WERI-Rb-1 (cell line): ENCODE measurements around the gene TMEFF1.

Source experiments
- DNase-seq: peaks from one replicate; pipeline ENCODE4 v3.0.0-alpha.2; 2020
- H3K27ac ChIP-seq: fragments of 250-450 bp; sonication (Bioruptor Pico); 2 replicates; pipeline ENCODE4 v1.5.1; 2020; ENCODE audit warnings: mild to moderate bottlenecking, moderate library complexity
- H3K27me3 ChIP-seq: fragments of 250-450 bp; sonication (Bioruptor Pico); 2 replicates; pipeline ENCODE4 v1.5.1; 2021; ENCODE audit warnings: mild to moderate bottlenecking, low read depth, moderate library complexity; ENCODE audit not compliant: insufficient read depth, severe bottlenecking
- H3K36me3 ChIP-seq: fragments of 250-450 bp; sonication (Bioruptor Pico); 2 replicates; pipeline ENCODE4 v1.5.1; 2020; ENCODE audit warnings: mild to moderate bottlenecking, moderate library complexity
- H3K4me3 ChIP-seq: 2 replicates; pipeline ENCODE4 v1.5.1; 2011; ENCODE audit warnings: low read depth, mild to moderate bottlenecking, control low read depth, low read length
- H3K9me3 ChIP-seq: fragments of 250-450 bp; sonication (Bioruptor Pico); 2 replicates; pipeline ENCODE4 v1.5.1; 2021; ENCODE audit warnings: mild to moderate bottlenecking, moderate library complexity; ENCODE audit not compliant: severe bottlenecking
- TF ChIP-seq, protein P1 (sequence below): IDR thresholded peaks from 2 replicates; pipeline ENCODE4 v1.5.1; 2011; ENCODE audit warnings: low read depth, mild to moderate bottlenecking, control low read depth, inconsistent platforms, low read length

TMEFF1 gene

DNA sequence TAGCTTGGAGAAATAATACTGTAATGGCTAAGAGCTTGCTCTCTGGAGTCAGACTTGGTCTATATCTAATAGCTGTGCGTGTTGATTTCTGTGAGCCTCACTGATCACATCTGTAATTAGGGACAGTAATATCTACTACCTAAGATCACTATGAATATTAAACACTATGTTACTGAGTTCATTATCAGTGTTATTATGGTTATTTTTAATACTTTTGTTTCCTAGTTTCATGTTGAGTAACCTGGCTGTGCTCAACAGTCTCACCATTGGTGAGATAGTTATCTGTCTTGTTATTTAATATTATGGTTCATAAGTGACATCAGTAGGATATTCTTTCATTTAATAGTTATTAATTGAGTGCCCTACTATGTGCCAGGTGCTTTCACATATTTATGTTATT lies 82.5 kb downstream of the TMEFF1 start:
- Histone ChIP-seq H3K27ac (no peak overlapping the region), H3K9me3 (no peaks in the 10 kb centered on the region), H3K36me3 (peaks cover 55% of the 10 kb centered on the region), H3K27me3 (no peaks in the 10 kb centered on the region), H3K4me3 (no peak overlapping the region)
- no peak for DNase-seq
- TF ChIP-seq, protein P1, sequence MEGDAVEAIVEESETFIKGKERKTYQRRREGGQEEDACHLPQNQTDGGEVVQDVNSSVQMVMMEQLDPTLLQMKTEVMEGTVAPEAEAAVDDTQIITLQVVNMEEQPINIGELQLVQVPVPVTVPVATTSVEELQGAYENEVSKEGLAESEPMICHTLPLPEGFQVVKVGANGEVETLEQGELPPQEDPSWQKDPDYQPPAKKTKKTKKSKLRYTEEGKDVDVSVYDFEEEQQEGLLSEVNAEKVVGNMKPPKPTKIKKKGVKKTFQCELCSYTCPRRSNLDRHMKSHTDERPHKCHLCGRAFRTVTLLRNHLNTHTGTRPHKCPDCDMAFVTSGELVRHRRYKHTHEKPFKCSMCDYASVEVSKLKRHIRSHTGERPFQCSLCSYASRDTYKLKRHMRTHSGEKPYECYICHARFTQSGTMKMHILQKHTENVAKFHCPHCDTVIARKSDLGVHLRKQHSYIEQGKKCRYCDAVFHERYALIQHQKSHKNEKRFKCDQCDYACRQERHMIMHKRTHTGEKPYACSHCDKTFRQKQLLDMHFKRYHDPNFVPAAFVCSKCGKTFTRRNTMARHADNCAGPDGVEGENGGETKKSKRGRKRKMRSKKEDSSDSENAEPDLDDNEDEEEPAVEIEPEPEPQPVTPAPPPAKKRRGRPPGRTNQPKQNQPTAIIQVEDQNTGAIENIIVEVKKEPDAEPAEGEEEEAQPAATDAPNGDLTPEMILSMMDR, result no peak

DNA sequence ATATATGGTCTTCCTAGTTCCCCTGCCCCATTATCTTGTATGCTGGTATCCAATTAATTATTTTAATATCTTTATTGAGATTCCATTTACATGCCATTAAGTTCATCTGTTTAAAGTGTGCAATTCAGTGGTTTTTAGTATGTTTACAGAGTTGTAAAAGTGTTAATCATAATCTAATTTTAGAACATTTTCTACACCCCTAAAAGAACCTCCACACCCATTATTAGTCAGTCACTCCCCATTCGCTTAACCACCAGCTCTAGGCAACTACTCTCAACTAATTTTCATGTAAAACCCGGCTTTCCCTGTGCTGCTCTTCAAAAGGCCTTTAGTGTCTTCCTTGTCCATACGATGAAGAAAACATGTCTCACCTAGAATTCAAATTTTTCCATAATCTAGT lies 84.1 kb downstream of the TMEFF1 start:
- H3K36me3 ChIP-seq, result peaks cover 49% of the 10 kb centered on the region
- TF ChIP-seq, protein P1, result no peak
- H3K27ac ChIP-seq, result no peak overlapping the region
- no peak overlapping the region for H3K4me3 ChIP-seq
- H3K27me3 ChIP-seq, result no peaks in the 10 kb centered on the region
- DNase-seq, result no peak
- H3K9me3 ChIP-seq, result no peaks in the 10 kb centered on the region

DNA sequence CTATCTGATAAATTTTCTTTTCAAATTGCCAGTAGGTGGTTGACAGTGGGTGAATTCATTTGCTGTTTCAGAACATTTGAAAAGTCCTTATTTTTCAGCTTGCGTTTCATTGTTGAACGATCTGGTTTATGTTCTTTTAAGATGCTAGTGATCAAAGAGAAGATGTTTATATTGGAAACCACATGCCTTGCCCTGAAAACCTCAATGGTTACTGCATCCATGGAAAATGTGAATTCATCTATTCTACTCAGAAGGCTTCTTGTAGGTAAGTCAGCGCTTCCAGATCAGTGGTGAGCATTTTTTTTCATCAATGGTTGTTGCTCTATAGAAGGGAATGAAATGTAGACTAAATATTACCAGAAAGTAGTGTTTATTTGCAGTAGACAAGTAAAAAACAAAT lies 88.3 kb downstream of the TMEFF1 start:
- TF ChIP-seq, protein P1, result no peak
- no peaks in the 10 kb centered on the region for H3K9me3 ChIP-seq
- no peak overlapping the region for H3K4me3 ChIP-seq
- H3K36me3 ChIP-seq, result peaks cover 51% of the 10 kb centered on the region
- H3K27ac ChIP-seq, result no peak overlapping the region
- no peak for DNase-seq
- no peaks in the 10 kb centered on the region for H3K27me3 ChIP-seq

DNA sequence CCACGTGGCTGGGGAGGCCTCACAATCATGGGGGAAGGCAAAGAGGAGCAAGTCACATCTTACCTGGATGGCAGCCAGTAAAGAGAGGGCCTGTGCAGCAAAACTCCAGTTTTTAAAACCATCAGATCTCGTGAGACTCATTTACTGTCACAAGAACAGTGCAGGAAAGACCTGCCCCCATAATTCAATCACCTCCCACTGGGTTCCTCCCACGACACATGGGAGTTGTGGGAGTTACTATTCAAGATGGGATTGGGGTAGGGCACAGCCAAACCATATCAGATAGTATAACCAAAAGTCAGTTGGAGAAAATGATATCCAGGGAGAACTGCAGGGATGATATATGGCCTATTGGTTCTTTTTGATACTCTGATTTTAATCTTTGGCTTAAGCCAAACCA lies 94.9 kb downstream of the TMEFF1 start:
- peaks cover 39% of the 10 kb centered on the region for H3K36me3 ChIP-seq
- H3K27me3 ChIP-seq, result no peaks in the 10 kb centered on the region
- TF ChIP-seq, protein P1, result no peak
- no peak for DNase-seq
- H3K27ac ChIP-seq, result no peak overlapping the region
- no peak overlapping the region for H3K4me3 ChIP-seq
- H3K9me3 ChIP-seq, result no peaks in the 10 kb centered on the region

DNA sequence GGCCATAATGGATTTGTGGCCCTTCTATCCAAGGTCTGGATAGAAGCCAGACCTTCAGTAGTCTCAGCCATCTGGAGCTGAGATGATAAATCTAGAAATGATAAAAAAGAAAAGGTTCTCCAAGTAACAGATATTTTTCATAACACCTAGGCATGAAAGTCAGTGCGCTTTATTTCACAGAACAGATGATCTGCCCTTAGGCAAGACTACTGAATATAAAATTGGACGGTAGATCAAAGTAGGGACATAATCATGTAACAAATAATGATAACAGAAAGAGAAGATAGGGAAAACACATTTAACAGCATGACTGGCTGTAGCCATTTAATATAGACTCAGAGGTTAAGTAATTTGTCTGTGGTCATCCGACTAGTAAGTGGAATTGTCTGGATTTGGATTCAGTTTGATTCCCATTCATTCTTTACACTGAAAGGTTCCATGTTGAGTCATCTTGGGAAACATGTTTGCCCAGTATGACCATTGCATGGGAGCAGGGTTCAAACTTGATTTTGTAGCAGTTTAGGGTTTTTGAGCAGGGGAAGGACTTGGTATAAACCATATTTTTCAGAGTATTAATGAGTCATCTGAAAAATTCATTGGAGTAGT lies 100.8 kb downstream of the TMEFF1 start:
- TF ChIP-seq, protein P1, result no peak
- H3K9me3 ChIP-seq, result no peaks in the 10 kb centered on the region
- peaks cover 24% of the 10 kb centered on the region for H3K36me3 ChIP-seq
- DNase-seq, result no peak
- H3K27ac ChIP-seq, result no peak overlapping the region
- H3K27me3 ChIP-seq, result no peaks in the 10 kb centered on the region
- no peak overlapping the region for H3K4me3 ChIP-seq

DNA sequence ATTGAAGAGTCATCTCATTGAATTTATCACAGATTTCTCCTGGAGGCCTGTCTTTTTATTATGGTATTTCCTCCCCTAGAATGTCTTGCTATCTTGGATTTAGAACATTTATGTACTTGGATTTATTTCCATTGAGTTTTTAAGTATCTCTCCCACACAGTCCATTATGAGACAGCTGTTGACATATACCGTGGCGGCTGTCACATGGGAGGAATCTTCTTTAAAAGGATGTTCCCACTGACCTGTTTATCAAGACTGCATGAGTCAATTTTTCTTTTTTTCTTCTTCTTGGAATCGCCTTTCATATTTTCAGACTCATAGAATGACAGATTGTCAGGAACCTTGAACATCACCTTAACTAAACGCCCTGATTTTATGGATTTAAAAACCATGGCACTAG lies 102.1 kb downstream of the TMEFF1 start:
- TF ChIP-seq, protein P1, result no peak
- DNase-seq, result no peak
- Histone ChIP-seq H3K27me3 (no peaks in the 10 kb centered on the region), H3K9me3 (no peaks in the 10 kb centered on the region), H3K4me3 (no peak overlapping the region), H3K27ac (no peak overlapping the region), H3K36me3 (peaks cover 22% of the 10 kb centered on the region)
